Muscle of arm (tissue), 14 donors: ENCODE measurements around the gene ZNF217. TPM values are rescaled to one million over a fixed set of nuclear protein-coding genes. Genes with fewer than 3 reads are reported as not detected.
"Not testable (repeated sequence)": the region's sequence is repeated elsewhere in the genome, so short reads cannot be mapped to it uniquely, and the experiment has no call there.

Source experiments
- DNase-seq: peaks from one replicate; pipeline ENCODE4 v3.0.0-alpha.2; 2013
- long read RNA-seq, 11 donors: transcript quantifications; one replicate each; lab custom pipeline, GENCODE V29; 2026
- polyA plus RNA-seq, 12 donors: library from polyadenylated mRNA; unstranded; fragments of 120-200 nt; gene quantifications; one replicate each; pipeline ENCODE4 v1.2.1, GENCODE V29; 2013; ENCODE audit not compliant: insufficient read length in 12 of 12

The ZNF217 gene
- polyA plus RNA-seq = 10 to 100 TPM in 11 of 12 donors, not detected in 1; 12.3 to 33.8 (median 15.6) TPM
- long read RNA-seq, donor 1, partial matches to known transcripts = 0 of 1 reads
- long read RNA-seq, donor 1, other reads (novel, unspliced or antisense) = 0 of 1 reads
- long read RNA-seq, donor 2, full-length matches to known transcripts = 2 of 7 reads
- long read RNA-seq, donor 2, partial matches to known transcripts = 5 of 7 reads
- long read RNA-seq, donor 2, other reads (novel, unspliced or antisense) = 0 of 7 reads
- long read RNA-seq, donor 3 = 0 reads
- long read RNA-seq, donor 4 = 0 reads
- long read RNA-seq, donor 5, full-length matches to known transcripts = 2 of 2 reads
- long read RNA-seq, donor 5, partial matches to known transcripts = 0 of 2 reads
- long read RNA-seq, donor 5, other reads (novel, unspliced or antisense) = 0 of 2 reads
- long read RNA-seq, donor 6 = 0 reads
- long read RNA-seq, donor 7, full-length matches to known transcripts = 1 of 1 reads
- long read RNA-seq, donor 7, partial matches to known transcripts = 0 of 1 reads
- long read RNA-seq, donor 7, other reads (novel, unspliced or antisense) = 0 of 1 reads
- long read RNA-seq, donor 8, partial matches to known transcripts = 0 of 2 reads
- long read RNA-seq, donor 8, other reads (novel, unspliced or antisense) = 0 of 2 reads
- long read RNA-seq, donor 9, full-length matches to known transcripts = 1 of 1 reads
- long read RNA-seq, donor 9, partial matches to known transcripts = 0 of 1 reads
- long read RNA-seq, donor 9, other reads (novel, unspliced or antisense) = 0 of 1 reads
- long read RNA-seq, donor 10 = 0 reads
- long read RNA-seq, donor 11, full-length matches to known transcripts = 2 of 2 reads
- long read RNA-seq, donor 11, partial matches to known transcripts = 0 of 2 reads
- long read RNA-seq, donor 11, other reads (novel, unspliced or antisense) = 0 of 2 reads

DNA sequence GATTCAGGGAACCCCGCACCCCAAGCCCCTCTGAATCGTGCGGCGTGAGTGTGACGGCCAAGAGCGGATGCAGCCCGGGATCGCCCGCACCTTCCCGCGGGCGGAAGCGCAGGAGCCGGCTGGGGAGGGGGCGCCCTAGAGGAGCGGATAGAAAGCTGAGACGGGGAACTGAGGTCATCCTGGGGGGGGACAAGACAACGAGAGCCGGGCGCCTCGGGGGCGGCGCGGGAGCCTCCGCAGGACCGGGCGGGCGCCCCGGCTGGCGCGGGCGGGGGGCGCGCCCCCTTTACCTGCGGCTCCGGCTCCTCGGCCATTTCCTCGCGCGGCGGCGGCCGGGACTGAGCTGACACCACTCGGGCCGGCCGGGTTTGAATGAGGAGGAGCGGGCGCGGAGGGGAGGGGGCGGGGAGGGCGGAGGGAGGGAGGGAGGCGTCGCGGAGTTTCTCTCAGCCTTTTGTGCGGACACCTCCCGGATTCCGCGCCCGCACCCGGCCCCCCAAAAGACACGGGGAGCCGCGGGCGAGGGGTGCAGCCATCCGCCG, at the start of gene ZNF217:
ZNF217 (minus strand) TSS at position 374 of the 542 bp plus-strand sequence. CDS start 11,013 bp downstream, outside the sequence.
- peak; percentile 56 for DNase-seq

GRCh38 chr20:53643031-53643832, 49.6 kb upstream of the ZNF217 start:
- peak; percentile 35 for DNase-seq

GRCh38 chr20:53642196-53643030, 48.8 kb upstream of the ZNF217 start:
- DNase-seq = peak; percentile 47

DNA sequence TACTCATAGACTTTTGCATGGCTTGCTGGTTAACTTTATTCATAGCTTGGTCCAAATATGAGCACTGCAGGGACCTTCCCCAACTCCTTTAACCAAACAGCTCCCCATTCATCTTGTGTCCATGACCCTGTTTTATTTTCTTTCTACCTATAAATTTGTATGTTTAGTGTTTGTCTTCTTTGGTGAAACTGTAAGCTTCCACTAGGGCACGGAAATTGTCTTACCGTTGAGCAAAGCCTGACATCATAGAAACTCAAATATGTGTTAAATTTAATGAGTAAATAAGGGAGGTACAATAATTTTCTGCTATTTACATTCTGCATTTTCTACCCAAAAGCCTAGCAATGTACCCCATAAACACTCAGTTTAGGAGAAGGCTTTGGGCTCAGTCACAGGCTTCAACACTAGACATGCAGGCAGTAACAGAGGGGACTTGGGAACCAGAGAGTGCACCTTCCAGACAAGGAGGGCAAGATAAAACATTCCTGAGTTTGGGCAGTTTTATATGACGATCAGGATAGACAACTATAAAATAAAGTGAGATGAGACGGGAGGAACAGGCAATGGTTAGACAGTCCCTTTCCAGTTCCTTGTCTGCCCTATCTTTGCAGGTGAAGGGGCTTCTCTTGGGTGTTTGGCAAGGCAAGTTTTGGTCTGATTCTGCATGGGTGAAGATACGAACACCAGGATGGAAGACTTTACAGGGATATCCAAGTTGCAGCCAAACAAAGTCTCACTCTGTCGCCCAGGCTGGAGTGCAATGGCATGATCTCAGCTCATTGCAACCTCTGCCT, 46.2 kb upstream of the ZNF217 start:
- no peak for DNase-seq

DNA sequence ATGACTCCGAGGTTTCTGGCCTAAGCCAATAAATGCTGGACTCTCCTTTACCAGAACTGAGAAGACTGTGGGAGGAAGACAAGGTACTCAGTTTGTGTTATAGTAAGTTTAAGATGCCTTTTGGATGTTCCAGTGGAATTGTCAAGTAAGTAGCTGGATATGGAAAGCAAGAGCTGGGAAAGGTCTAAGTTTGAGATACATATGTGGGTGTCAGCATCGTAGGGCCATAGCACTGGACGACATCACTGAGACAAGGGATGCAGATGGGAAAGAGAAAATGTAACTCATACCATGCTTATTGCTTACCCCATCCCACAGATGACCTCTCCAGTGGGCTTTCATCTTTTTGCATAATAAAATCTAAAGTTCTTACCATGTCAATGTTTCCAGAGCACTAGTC, 45.5 kb upstream of the ZNF217 start:
- DNase-seq = no peak

- not testable (repeated sequence) for DNase-seq
Observed at GRCh38 chr20:53637310-53637709, 43.7 kb upstream of the ZNF217 start.

GRCh38 chr20:53636540-53637097, 43.0 kb upstream of the ZNF217 start:
- no peak for DNase-seq

- no peak for DNase-seq
Observed at GRCh38 chr20:53635221-53635620, 41.6 kb upstream of the ZNF217 start.

DNA sequence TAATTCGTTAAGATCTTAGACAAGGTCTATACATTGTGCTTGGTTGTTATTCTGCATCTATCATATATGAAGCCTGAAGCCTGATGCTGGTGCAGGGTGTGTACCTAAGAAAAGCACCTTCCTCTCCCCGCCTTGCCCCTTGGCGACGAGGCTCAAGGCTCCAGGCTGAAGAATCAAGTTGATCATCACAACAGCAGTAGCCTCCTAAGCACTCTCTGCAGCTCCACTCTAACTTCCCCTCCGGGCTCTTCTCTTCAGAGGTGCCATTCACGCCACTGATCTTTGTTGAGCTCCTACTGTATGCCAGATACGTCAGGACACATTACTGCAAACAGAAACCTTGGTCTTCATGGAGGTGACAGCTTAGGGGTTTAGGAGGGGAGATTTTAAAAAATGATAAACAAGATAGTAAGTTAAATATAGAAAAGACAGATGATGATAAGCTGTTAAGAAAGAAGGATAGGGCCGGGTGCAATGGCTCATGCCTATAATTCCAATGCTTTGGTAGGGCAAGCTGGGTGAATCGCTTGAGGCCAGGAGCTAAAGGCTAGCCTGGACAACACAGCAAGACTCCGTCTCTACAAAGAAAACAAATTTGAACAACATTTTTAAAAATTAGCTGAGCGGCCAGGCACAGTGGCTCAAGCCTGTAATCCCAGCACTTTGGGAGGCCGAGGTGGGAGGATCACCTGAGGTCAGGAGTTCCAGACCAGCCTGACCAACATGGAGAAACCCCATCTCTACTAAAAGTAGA, 38.4 kb upstream of the ZNF217 start:
- no peak for DNase-seq

- DNase-seq = no peak
Observed at GRCh38 chr20:53629436-53629835, 35.8 kb upstream of the ZNF217 start.

- DNase-seq = not testable (repeated sequence)
Observed at GRCh38 chr20:53628758-53629157, 35.1 kb upstream of the ZNF217 start.

- DNase-seq = no peak
Observed at GRCh38 chr20:53628076-53628475, 34.4 kb upstream of the ZNF217 start.

DNA sequence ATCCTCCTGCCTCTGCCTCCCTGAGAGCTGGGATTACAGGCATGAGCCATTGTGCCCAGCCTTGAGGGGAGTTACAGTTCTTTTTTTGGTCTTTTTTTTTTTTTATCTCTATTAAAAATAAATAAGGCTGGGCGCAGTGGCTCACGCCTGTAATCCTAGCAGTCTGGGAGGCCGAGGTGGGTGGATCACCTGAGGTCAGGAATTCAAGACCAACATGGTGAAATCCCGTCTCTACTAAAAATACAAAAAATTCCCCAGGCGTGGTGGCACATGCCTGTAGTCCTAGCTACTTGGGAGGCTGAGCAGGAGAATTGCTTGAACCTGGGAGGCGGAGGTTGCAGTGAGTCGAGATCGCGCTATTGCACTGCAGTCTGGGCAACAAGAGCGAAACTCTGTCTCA, 33.4 kb upstream of the ZNF217 start:
- not testable (repeated sequence) for DNase-seq

DNA sequence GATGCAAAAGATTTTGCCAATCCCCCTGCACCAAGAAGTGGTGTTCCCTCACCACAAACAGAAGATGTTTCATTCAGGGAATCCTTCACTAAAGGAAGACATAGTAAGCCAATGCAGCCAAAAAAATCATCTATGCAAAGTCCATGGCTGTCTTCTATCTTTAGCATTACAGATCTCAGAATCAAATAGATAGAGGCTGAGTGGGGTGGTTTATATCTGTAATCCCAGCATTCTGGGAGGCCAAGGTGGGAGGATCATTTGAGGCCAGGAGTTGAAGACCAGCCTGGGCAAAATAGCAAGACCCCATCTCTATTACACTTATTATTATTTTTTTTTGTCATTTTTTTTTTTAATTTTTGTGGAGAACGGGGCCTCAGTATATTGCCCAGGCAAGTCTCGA, 32.9 kb upstream of the ZNF217 start:
- DNase-seq = no peak

- no peak for DNase-seq
Observed at GRCh38 chr20:53625311-53626129, 31.9 kb upstream of the ZNF217 start.

DNA sequence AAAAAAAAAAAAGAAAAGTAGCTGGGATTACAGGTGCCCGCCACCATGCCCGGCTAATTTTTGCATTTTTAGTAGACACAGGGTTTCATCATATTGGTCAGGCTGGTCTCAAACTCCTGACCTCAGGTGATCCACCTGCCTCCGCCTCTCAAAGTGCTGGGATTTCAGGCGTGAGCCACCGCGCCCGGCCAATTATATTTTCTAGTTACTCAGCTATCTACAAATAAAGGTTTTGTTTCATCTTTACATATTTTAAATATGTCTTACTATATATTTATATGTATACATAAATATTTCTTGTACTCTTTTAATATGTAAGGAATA, 31.2 kb upstream of the ZNF217 start:
- DNase-seq = not testable (repeated sequence)

DNA sequence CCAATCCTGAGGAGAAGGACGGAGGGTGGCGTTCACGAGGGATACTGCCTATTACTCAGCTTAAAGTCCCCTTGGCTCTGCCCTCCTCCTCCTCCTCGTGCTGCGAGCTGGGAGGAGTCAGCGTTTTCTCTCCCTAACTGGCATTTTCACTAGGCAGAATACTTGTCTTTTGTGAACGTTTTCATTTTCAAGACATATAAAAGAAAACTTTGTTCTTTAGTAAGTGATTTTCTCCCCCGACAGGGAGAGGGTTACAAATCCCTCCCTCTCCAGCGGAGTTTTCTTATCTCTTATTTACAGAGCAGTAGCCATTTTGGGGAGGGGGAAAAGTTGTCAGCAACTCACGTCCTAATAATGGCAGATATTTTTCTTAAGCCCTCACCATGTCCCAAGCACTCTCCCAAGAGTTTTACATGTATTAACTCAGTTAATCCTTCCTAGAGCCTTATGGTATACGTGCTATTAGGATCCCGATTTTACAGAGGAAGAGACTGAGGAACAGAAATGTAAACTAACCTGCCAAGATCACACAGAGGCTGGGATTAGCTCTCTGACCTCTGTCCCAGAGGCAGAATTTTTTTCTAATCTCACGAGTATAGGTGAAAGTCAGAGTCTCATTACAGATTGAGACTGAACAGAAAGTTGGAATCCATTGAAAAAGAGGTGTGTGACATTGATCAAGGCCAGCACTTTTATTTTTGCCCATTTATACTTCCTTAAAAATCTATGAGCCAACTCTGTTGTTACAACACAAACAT, 30.0 kb upstream of the ZNF217 start:
- DNase-seq = peak; percentile 82
